CD4-positive, alpha-beta T cell (primary cell): ENCODE results near the gene TMEM229B. TPM values are rescaled to one million over a fixed set of nuclear protein-coding genes. Genes with fewer than 3 reads are reported as not detected.

ENCODE experiments used
- ATAC-seq: fragments of 200-7000 bp; cut with Tn5 transposase; one replicate; pipeline ENCODE4 v1.10.0; 2022; ENCODE audit warnings: mild to moderate bottlenecking; ENCODE audit not compliant: poor library complexity
- CTCF ChIA-PET: fragments of 350-600 bp; sonication (Branson Sonifier 250); formaldehyde crosslinking; loops from one replicate; lab custom pipeline; 2021; ENCODE audit warnings: antibody characterized with exemption, inconsistent platforms; lab: Charles Lee
- POLR2A ChIA-PET: fragments of 350-600 bp; sonication (Branson Sonifier 250); formaldehyde crosslinking; loops from one replicate; lab custom pipeline; 2021; ENCODE audit warnings: antibody characterized with exemption, inconsistent platforms; lab: Charles Lee
- DNase-seq, 14 experiments: peaks; one replicate each; pipeline ENCODE4 v3.0.0-alpha.2; 2013 to 2020; ENCODE audit warnings: mixed read lengths in 2 of 14
- H3K27ac ChIP-seq, 2 donors: one replicate each; pipeline versions ENCODE4 v1.5.1 to v1.7.0; 2013; ENCODE audit warnings: low read length in 2 of 2, low read depth in 1 of 2, mild to moderate bottlenecking in 1 of 2
- H3K27me3 ChIP-seq, 2 experiments: 1 replicate in 1 of 2; 2 replicates in 1 of 2; pipeline versions ENCODE4 v1.6.1 to v1.7.0; 2013; ENCODE audit warnings: low read length in 2 of 2, control low read depth in 1 of 2, mild to moderate bottlenecking in 1 of 2, moderate library complexity in 1 of 2; ENCODE audit not compliant: insufficient read depth in 2 of 2, control insufficient read depth in 1 of 2
- H3K36me3 ChIP-seq: one replicate; pipeline ENCODE4 v1.6.1; 2013; ENCODE audit warnings: low read length, control low read depth; ENCODE audit not compliant: insufficient read depth
- H3K4me1 ChIP-seq: one replicate; pipeline ENCODE4 v1.6.1; 2013; ENCODE audit warnings: low read length, control low read depth; ENCODE audit not compliant: insufficient read depth
- H3K4me3 ChIP-seq: one replicate; pipeline ENCODE4 v1.5.1; 2013; ENCODE audit warnings: mild to moderate bottlenecking, low read length, moderate library complexity
- H3K9me3 ChIP-seq, 2 experiments: 1 replicate in 1 of 2; 2 replicates in 1 of 2; pipeline versions ENCODE4 v1.6.1 to v1.7.0; 2013; ENCODE audit warnings: low read length in 2 of 2, mild to moderate bottlenecking in 2 of 2, control low read depth in 1 of 2, moderate library complexity in 1 of 2; ENCODE audit not compliant: control insufficient read depth in 1 of 2, insufficient read depth in 1 of 2
- H3K27ac Mint-ChIP-seq: one replicate; pipeline ENCODE4 v1.8.0; 2020; ENCODE audit warnings: mixed read lengths
- H3K27me3 Mint-ChIP-seq: one replicate; pipeline ENCODE4 v1.8.0; 2021; ENCODE audit warnings: mixed read lengths
- H3K36me3 Mint-ChIP-seq: one replicate; pipeline ENCODE4 v1.8.0; 2021; ENCODE audit warnings: low read depth, mixed read lengths
- H3K4me1 Mint-ChIP-seq: one replicate; pipeline ENCODE4 v1.8.0; 2021; ENCODE audit warnings: low read depth, mixed read lengths
- H3K4me3 Mint-ChIP-seq: one replicate; pipeline ENCODE4 v1.8.0; 2020; ENCODE audit warnings: mild to moderate bottlenecking, mixed read lengths
- H3K9me3 Mint-ChIP-seq: one replicate; pipeline ENCODE4 v1.8.0; 2020; ENCODE audit warnings: mixed read lengths
- CTCF ChIP-seq: fragments of 200-600 bp; IDR thresholded peaks from one replicate; pipeline ENCODE4 v1.8.0; 2022; ENCODE audit warnings: antibody characterized with exemption, mild to moderate bottlenecking
- intact Hi-C, 2 experiments: fragments of 100-400 bp; cut with DNase I in 1 of 2; cut with micrococcal nuclease in 1 of 2; formaldehyde crosslinking; loops; one replicate each; pipeline versions ENCODE4 v1.15.1 to v1.9.0; 2023 to 2025; cut with DNase I, micrococcal nuclease
- total RNA-seq, 174 experiments: library from RNA in 2 of 174; stranded (reverse) in 2 of 174; gene quantifications; one replicate each; pipeline ENCODE4 v1.2.3 and lab custom pipeline; 2021 to 2026

The TMEM229B gene
- total RNA-seq, 2 experiments from 2014 or later = 7.1 to 9.1 TPM

DNA sequence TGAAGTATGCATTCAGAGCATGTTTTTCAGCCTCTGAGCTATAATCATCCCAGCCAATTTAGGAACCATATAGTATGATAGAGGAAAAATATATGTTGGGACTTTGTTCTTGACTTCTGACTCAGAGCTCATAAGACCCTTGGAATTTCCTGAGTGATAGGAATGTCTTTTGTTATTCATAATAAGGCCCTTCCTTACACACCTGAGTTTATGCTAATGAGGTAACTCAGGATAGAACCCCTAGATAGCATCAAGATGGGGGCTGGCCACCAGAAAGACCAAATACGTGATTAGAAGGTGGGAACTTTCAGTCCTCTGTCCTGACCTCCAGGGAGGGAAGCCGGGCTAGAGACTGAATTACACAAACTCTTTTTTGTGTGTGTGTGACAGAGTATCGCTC lies 44.1 kb downstream of the TMEM229B start:
- no peak overlapping the region for H3K4me3 ChIP-seq
- no peak overlapping the region for H3K4me3 Mint-ChIP-seq
- CTCF ChIA-PET = no interaction called here
- H3K27ac ChIP-seq = no peak overlapping the region
- H3K4me1 ChIP-seq = no peaks in the 10 kb centered on the region
- ATAC-seq = no peak
- H3K4me1 Mint-ChIP-seq = no peaks in the 10 kb centered on the region
- DNase-seq = no peak
- no peak for TF ChIP-seq CTCF
- no peak overlapping the region for H3K27ac Mint-ChIP-seq
- H3K27me3 Mint-ChIP-seq = peaks cover 12% of the 10 kb centered on the region
- no peaks in the 10 kb centered on the region for H3K36me3 Mint-ChIP-seq
- POLR2A ChIA-PET = no interaction called here
- H3K9me3 Mint-ChIP-seq = no peaks in the 10 kb centered on the region
- intact Hi-C loops = no loop called here
- H3K36me3 ChIP-seq = no peaks in the 10 kb centered on the region
- H3K9me3 ChIP-seq = no peaks in the 10 kb centered on the region
- peaks cover 0 to 2% of the 10 kb centered on the region in 2 experiments for H3K27me3 ChIP-seq

- no peaks in the 10 kb centered on the region for H3K4me1 Mint-ChIP-seq
- POLR2A ChIA-PET = no interaction called here
- intact Hi-C loops = no loop called here
- no peak overlapping the region for H3K27ac Mint-ChIP-seq
- CTCF ChIA-PET = no interaction called here
- Histone ChIP-seq H3K4me1 (no peaks in the 10 kb centered on the region), H3K4me3 (no peak overlapping the region), H3K9me3 (no peaks in the 10 kb centered on the region), H3K36me3 (no peaks in the 10 kb centered on the region), H3K27me3 (peaks cover 0 to 2% of the 10 kb centered on the region in 2 experiments), H3K27ac (no peak overlapping the region)
- no peak for ATAC-seq
- no peak overlapping the region for H3K4me3 Mint-ChIP-seq
- H3K36me3 Mint-ChIP-seq = no peaks in the 10 kb centered on the region
- DNase-seq = no peak
- no peak for TF ChIP-seq CTCF
- H3K9me3 Mint-ChIP-seq = no peaks in the 10 kb centered on the region
- H3K27me3 Mint-ChIP-seq = peaks cover 24% of the 10 kb centered on the region
Measured at GRCh38 chr14:67442139-67442906, 46.2 kb downstream of the TMEM229B start.

DNA sequence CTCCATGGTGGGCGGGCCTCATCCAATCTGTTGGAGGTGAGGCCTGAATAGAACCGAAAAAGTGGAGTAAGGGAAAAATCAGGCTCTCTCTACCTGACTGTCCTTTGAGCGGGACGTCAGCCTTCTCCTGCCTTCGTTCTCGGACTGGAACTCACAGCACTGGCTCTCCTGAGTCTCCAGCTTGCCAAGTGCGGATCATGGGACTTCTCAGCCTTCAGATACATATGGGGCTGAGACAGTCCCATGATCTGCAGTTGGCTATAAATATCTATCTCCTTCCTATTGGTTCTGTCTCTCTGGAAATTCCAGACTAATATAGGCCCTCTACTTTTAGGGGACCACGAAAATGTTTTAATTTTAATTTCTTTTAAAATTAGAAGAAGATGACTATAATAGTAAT lies 46.8 kb downstream of the TMEM229B start:
- ATAC-seq = no peak
- no peaks in the 10 kb centered on the region for H3K36me3 Mint-ChIP-seq
- no peak for DNase-seq
- no peaks in the 10 kb centered on the region for H3K36me3 ChIP-seq
- H3K9me3 Mint-ChIP-seq = no peaks in the 10 kb centered on the region
- no peaks in the 10 kb centered on the region for H3K9me3 ChIP-seq
- no peak overlapping the region for H3K4me3 Mint-ChIP-seq
- ChIA-PET POLR2A (no interaction called here), CTCF (no interaction called here)
- peaks cover 0 to 2% of the 10 kb centered on the region in 2 experiments for H3K27me3 ChIP-seq
- no peak overlapping the region for H3K27ac Mint-ChIP-seq
- intact Hi-C loops = no loop called here
- H3K4me3 ChIP-seq = no peak overlapping the region
- H3K4me1 ChIP-seq = no peaks in the 10 kb centered on the region
- TF ChIP-seq CTCF = no peak
- no peak overlapping the region for H3K27ac ChIP-seq
- peaks cover 28% of the 10 kb centered on the region for H3K27me3 Mint-ChIP-seq
- no peaks in the 10 kb centered on the region for H3K4me1 Mint-ChIP-seq
